ENCODE data around the gene TMEM219. TPM values are rescaled to one million over a fixed set of nuclear protein-coding genes. Genes with fewer than 3 reads are reported as not detected.

TMEM219 gene
- total RNA-seq, 1 experiment from 2014 or later: 92.1 TPM

GRCh38 chr16:29982560-29983419 lies 20.9 kb downstream of the TMEM219 start:
- H3K4me3 Mint-ChIP-seq (ENCODE audit: low read depth, unreplicated experiment): no peak overlapping the region
- H3K36me3 Mint-ChIP-seq (ENCODE audit: insufficient read depth, unreplicated experiment): peaks cover 46% of the 10 kb centered on the region
- H3K4me1 Mint-ChIP-seq (ENCODE audit: low read depth, unreplicated experiment): no peaks in the 10 kb centered on the region
- CTCF ChIA-PET: interaction anchor here (0.6 kb wide), 1 partner anchor 822 kb away, joined by 3 read pairs; no protein-coding TSS in a partner anchor
- BruUV-seq (replicated peaks): no TSS peak
- H3K27me3 Mint-ChIP-seq (ENCODE audit: unreplicated experiment): no peaks in the 10 kb centered on the region
- no peaks in the 10 kb centered on the region for H3K9me3 Mint-ChIP-seq (ENCODE audit: low read depth, unreplicated experiment)
- TF ChIP-seq, protein P1, sequence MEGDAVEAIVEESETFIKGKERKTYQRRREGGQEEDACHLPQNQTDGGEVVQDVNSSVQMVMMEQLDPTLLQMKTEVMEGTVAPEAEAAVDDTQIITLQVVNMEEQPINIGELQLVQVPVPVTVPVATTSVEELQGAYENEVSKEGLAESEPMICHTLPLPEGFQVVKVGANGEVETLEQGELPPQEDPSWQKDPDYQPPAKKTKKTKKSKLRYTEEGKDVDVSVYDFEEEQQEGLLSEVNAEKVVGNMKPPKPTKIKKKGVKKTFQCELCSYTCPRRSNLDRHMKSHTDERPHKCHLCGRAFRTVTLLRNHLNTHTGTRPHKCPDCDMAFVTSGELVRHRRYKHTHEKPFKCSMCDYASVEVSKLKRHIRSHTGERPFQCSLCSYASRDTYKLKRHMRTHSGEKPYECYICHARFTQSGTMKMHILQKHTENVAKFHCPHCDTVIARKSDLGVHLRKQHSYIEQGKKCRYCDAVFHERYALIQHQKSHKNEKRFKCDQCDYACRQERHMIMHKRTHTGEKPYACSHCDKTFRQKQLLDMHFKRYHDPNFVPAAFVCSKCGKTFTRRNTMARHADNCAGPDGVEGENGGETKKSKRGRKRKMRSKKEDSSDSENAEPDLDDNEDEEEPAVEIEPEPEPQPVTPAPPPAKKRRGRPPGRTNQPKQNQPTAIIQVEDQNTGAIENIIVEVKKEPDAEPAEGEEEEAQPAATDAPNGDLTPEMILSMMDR (IDR thresholded peaks at IDR 0.05; ENCODE audit: unreplicated experiment): no peak
- intact Hi-C loops (cut with micrococcal nuclease; ENCODE audit: unreplicated experiment): no loop called here
- H3K27ac Mint-ChIP-seq (ENCODE audit: unreplicated experiment): no peak overlapping the region
- no peak for DNase-seq

- H3K4me3 Mint-ChIP-seq (ENCODE audit: low read depth, unreplicated experiment): no peak overlapping the region
- CTCF ChIA-PET: interaction anchor here (1.4 kb wide), 1 partner anchor 8 kb away, joined by 3 read pairs; no protein-coding TSS in a partner anchor
- H3K9me3 Mint-ChIP-seq (ENCODE audit: low read depth, unreplicated experiment): no peaks in the 10 kb centered on the region
- H3K27me3 Mint-ChIP-seq (ENCODE audit: unreplicated experiment): no peaks in the 10 kb centered on the region
- intact Hi-C loops (cut with micrococcal nuclease; ENCODE audit: unreplicated experiment): no loop called here
- TF ChIP-seq, protein P1 (IDR thresholded peaks at IDR 0.05; ENCODE audit: unreplicated experiment): no peak
- DNase-seq: no peak
- BruUV-seq (replicated peaks): no TSS peak
- H3K36me3 Mint-ChIP-seq (ENCODE audit: insufficient read depth, unreplicated experiment): peaks cover 54% of the 10 kb centered on the region
- H3K4me1 Mint-ChIP-seq (ENCODE audit: low read depth, unreplicated experiment): no peaks in the 10 kb centered on the region
- H3K27ac Mint-ChIP-seq (ENCODE audit: unreplicated experiment): no peak overlapping the region
Measured at GRCh38 chr16:29983420-29984136, 21.7 kb downstream of the TMEM219 start.

- no peak overlapping the region for H3K4me3 Mint-ChIP-seq (ENCODE audit: low read depth, unreplicated experiment)
- no peak overlapping the region for H3K27ac Mint-ChIP-seq (ENCODE audit: unreplicated experiment)
- H3K9me3 Mint-ChIP-seq (ENCODE audit: low read depth, unreplicated experiment): no peaks in the 10 kb centered on the region
- BruUV-seq (replicated peaks): no TSS peak
- TF ChIP-seq, protein P1 (IDR thresholded peaks at IDR 0.05; ENCODE audit: unreplicated experiment): no peak
- no peak for DNase-seq
- CTCF ChIA-PET: interaction anchor here (1.4 kb wide), 1 partner anchor 8 kb away, joined by 3 read pairs; no protein-coding TSS in a partner anchor
- H3K36me3 Mint-ChIP-seq (ENCODE audit: insufficient read depth, unreplicated experiment): peaks cover 48% of the 10 kb centered on the region
- intact Hi-C loops (cut with micrococcal nuclease; ENCODE audit: unreplicated experiment): no loop called here
- no peaks in the 10 kb centered on the region for H3K4me1 Mint-ChIP-seq (ENCODE audit: low read depth, unreplicated experiment)
- H3K27me3 Mint-ChIP-seq (ENCODE audit: unreplicated experiment): no peaks in the 10 kb centered on the region
Measured at GRCh38 chr16:29984137-29984763, 22.4 kb downstream of the TMEM219 start.

- Mint-ChIP-seq H3K4me1 (ENCODE audit: low read depth, unreplicated experiment) (no peaks in the 10 kb centered on the region), H3K4me3 (ENCODE audit: low read depth, unreplicated experiment) (no peak overlapping the region), H3K27ac (ENCODE audit: unreplicated experiment) (no peak overlapping the region), H3K36me3 (ENCODE audit: insufficient read depth, unreplicated experiment) (peaks cover 53% of the 10 kb centered on the region), H3K27me3 (ENCODE audit: unreplicated experiment) (no peaks in the 10 kb centered on the region), H3K9me3 (ENCODE audit: low read depth, unreplicated experiment) (no peaks in the 10 kb centered on the region)
- TF ChIP-seq, protein P1 (IDR thresholded peaks at IDR 0.05; ENCODE audit: unreplicated experiment): no peak
- CTCF ChIA-PET: interaction anchor here (1.4 kb wide), 1 partner anchor 9 kb away, joined by 3 read pairs; no protein-coding TSS in a partner anchor
- BruUV-seq (replicated peaks): no TSS peak
- DNase-seq: no peak
- intact Hi-C loops (cut with micrococcal nuclease; ENCODE audit: unreplicated experiment): no loop called here
Measured at GRCh38 chr16:29984764-29985147, 22.9 kb downstream of the TMEM219 start.
